Left ventricle myocardium inferior (tissue), 1 donor: ENCODE measurements around the gene CDKN2B-AS1. TPM values are rescaled to one million over a fixed set of nuclear protein-coding genes. Genes with fewer than 3 reads are reported as not detected.

Source experiments
- DNase-seq: peaks from one replicate; pipeline ENCODE4 v3.0.0-alpha.2; 2020
- H3K27ac ChIP-seq: fragments of 200-600 bp; replicated peaks from 2 replicates; pipeline ENCODE4 v1.8.0; 2021
- H3K27me3 ChIP-seq: fragments of 200-600 bp; 2 replicates; pipeline ENCODE4 v1.8.0; 2021; ENCODE audit warnings: low read depth
- H3K36me3 ChIP-seq: fragments of 200-600 bp; 2 replicates; pipeline ENCODE4 v1.8.0; 2021
- H3K4me1 ChIP-seq: fragments of 200-600 bp; 2 replicates; pipeline ENCODE4 v1.8.0; 2021
- H3K4me3 ChIP-seq: fragments of 200-600 bp; 2 replicates; pipeline ENCODE4 v1.8.0; 2021; ENCODE audit warnings: mild to moderate bottlenecking, moderate library complexity
- H3K9me3 ChIP-seq: fragments of 200-600 bp; replicated peaks from 2 replicates; pipeline ENCODE4 v1.8.0; 2021
- intact Hi-C: fragments of 100-400 bp; cut with micrococcal nuclease; formaldehyde crosslinking; loops from one replicate; pipeline ENCODE4 v1.11.0; 2022
- total RNA-seq: library from RNA; stranded (reverse); fragmentation: NEBNext Ultra II Directional; extraction: Animal tissue kit (Norgen Biotek cat#: 25700); gene quantifications from one replicate; pipeline ENCODE4 v1.2.1, GENCODE V29; 2021
- TF ChIP-seq, protein P1 (sequence below): fragments of 200-600 bp; IDR thresholded peaks from 2 replicates; pipeline ENCODE4 v1.8.0; 2021; ENCODE audit warnings: antibody characterized with exemption, mild to moderate bottlenecking, borderline replicate concordance
- donor health status: DM: no; HTN: yes; CAD: no; lungs with severe emphysema.

The CDKN2B-AS1 gene
- total RNA-seq, 1 donor from 2014 or later = 0.30 TPM

DNA sequence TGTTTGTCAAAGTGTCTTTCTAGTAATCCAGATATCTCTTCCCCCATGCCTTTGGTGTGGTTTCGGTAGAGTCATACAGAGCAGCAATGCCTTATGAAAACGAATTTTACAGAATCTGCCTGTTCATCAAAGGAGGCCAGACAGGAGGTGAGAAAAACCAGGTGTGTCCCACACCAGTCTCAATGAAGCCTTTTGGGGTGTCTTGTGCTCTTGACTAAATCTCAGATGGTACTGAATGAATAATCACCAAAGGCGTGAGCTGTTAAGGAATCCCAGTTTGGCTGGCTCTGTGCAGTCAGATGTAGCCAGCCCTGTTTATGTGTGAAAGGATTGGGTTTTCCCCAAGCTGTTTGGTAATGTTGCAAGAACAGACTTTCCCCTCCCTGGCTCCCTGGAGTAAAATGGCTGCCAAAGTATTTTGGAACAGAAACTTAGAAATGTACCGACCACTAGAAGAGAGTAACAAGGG lies 85.3 kb downstream of the CDKN2B-AS1 start:
- Histone ChIP-seq H3K9me3 (no peaks in the 10 kb centered on the region), H3K4me3 (no peak overlapping the region), H3K27me3 (no peaks in the 10 kb centered on the region), H3K4me1 (no peaks in the 10 kb centered on the region), H3K36me3 (no peaks in the 10 kb centered on the region), H3K27ac (no peak overlapping the region)
- no peak for DNase-seq
- TF ChIP-seq, protein P1, sequence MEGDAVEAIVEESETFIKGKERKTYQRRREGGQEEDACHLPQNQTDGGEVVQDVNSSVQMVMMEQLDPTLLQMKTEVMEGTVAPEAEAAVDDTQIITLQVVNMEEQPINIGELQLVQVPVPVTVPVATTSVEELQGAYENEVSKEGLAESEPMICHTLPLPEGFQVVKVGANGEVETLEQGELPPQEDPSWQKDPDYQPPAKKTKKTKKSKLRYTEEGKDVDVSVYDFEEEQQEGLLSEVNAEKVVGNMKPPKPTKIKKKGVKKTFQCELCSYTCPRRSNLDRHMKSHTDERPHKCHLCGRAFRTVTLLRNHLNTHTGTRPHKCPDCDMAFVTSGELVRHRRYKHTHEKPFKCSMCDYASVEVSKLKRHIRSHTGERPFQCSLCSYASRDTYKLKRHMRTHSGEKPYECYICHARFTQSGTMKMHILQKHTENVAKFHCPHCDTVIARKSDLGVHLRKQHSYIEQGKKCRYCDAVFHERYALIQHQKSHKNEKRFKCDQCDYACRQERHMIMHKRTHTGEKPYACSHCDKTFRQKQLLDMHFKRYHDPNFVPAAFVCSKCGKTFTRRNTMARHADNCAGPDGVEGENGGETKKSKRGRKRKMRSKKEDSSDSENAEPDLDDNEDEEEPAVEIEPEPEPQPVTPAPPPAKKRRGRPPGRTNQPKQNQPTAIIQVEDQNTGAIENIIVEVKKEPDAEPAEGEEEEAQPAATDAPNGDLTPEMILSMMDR = no peak
- intact Hi-C loops = no loop called here

DNA sequence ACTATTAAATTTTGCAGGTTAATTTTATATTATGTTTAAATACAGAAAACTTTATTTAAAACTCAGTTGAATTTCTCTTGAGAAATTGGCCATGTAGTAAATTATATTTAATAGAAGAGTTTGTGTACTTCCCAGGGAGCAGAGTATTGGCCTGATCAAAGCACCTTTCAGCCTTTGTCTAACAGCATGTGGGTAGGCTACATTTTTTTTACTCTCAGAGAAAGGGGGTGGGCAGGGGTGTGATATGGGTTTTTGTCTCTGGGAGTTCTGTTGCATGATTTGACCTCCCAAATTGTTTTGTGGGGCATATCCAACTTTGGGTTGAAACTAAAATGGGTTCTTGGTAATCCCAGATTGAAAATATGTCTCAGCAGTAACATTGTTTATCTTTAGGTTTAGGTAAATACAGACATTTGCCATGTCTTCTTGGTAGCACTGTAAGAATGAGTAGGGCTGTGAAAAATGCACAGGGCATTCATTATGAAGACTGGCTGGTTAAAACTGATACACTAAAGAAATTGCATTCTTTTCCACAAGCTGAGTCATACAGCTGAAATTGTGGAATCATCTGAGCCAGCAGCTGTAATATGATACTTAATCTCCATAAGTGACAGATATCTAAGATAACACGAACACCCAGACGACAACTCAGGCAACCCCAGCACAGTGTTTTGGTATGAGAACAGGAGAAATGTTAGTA lies 89.9 kb downstream of the CDKN2B-AS1 start:
- no peak overlapping the region for H3K27ac ChIP-seq
- H3K27me3 ChIP-seq = no peaks in the 10 kb centered on the region
- no peaks in the 10 kb centered on the region for H3K36me3 ChIP-seq
- TF ChIP-seq, protein P1 = no peak
- no peaks in the 10 kb centered on the region for H3K4me1 ChIP-seq
- no peaks in the 10 kb centered on the region for H3K9me3 ChIP-seq
- intact Hi-C loops = no loop called here
- no peak overlapping the region for H3K4me3 ChIP-seq
- DNase-seq = no peak

DNA sequence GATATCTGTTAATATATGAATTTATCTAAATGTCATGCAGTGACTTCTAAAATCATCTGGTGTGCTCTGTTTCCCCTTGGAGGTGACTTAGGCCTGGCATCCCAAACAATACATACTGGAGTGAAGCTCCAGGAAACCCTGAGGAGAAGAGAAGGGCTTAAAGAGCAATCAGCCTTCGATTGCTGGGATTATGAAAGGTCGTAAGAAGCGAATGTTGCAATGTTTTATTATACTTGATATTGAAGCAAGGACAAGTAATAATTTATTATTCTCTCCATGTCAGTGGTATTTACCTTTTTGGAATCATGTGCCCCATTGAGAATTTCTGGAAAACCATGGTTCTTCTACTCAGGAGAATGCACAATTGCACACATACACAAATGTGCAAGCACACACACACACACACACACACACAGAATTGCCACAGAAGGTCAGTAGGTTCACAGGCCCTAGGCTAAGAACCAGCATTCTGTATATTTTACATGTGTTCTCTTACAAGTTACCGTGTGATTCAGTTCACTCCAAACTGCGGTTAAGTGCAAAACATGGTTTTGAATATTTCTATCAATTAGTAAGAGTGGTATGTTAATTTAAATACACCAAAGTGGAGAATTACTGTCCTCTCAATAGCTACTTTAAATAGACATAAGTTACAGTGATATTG lies 93.6 kb downstream of the CDKN2B-AS1 start:
- intact Hi-C loops = no loop called here
- TF ChIP-seq, protein P1 = no peak
- Histone ChIP-seq H3K9me3 (no peaks in the 10 kb centered on the region), H3K36me3 (no peaks in the 10 kb centered on the region), H3K27me3 (no peaks in the 10 kb centered on the region), H3K27ac (no peak overlapping the region), H3K4me3 (no peak overlapping the region), H3K4me1 (no peaks in the 10 kb centered on the region)
- no peak for DNase-seq

DNA sequence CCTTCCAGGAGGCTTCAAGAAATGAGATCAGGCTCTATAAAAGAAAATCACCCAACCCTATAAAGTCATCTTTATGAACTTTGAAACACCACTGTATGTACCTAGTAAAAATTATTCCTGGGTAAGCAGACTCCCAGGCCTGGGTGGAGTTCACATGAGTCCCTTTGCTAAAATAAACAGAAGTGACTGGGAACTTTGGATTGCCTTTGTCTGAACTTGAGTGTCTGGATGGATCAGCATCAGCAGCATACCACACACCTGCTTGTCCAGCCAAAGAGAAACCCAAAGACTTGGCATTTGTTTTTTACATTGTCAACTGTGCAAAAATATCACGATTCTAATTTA lies 94.1 kb downstream of the CDKN2B-AS1 start:
- intact Hi-C loops = no loop called here

DNA sequence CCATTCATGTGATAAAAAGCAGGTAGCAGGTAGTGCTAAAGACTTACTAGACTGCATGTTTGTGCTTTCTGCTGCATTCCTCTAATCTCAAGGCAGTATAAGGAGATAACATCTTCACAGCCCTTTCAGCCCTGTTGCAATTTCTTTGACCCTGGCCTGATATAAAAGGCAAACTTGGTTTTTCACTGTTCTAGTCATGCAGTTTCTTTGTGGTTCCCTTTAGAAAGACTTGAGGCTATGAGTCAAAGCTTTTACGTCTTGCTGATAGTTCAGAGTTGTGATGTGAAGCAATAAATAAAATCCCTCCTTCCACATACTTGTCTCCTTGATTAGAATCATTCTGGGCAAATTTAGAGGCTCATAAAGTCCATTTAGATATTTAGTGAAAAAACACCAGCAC lies 103.1 kb downstream of the CDKN2B-AS1 start:
- TF ChIP-seq, protein P1 = no peak
- Histone ChIP-seq H3K4me3 (no peak overlapping the region), H3K4me1 (peaks cover 5% of the 10 kb centered on the region), H3K36me3 (no peaks in the 10 kb centered on the region), H3K27me3 (no peaks in the 10 kb centered on the region), H3K27ac (no peak overlapping the region), H3K9me3 (no peaks in the 10 kb centered on the region)
- intact Hi-C loops = no loop called here
- DNase-seq = no peak

More for the DNA sequence above, 94.1 kb downstream of the CDKN2B-AS1 start:
- DNase-seq = no peak
- no peaks in the 10 kb centered on the region for H3K4me1 ChIP-seq
- TF ChIP-seq, protein P1 = no peak
- no peaks in the 10 kb centered on the region for H3K27me3 ChIP-seq
- H3K9me3 ChIP-seq = no peaks in the 10 kb centered on the region
- no peak overlapping the region for H3K27ac ChIP-seq
- no peaks in the 10 kb centered on the region for H3K36me3 ChIP-seq
- H3K4me3 ChIP-seq = no peak overlapping the region
